ENCODE measurements around the gene EFCAB9. TPM values are rescaled to one million over a fixed set of nuclear protein-coding genes. Genes with fewer than 3 reads are reported as not detected.

Gene EFCAB9
- total RNA-seq, 1 experiment from 2014 or later = not detected

DNA sequence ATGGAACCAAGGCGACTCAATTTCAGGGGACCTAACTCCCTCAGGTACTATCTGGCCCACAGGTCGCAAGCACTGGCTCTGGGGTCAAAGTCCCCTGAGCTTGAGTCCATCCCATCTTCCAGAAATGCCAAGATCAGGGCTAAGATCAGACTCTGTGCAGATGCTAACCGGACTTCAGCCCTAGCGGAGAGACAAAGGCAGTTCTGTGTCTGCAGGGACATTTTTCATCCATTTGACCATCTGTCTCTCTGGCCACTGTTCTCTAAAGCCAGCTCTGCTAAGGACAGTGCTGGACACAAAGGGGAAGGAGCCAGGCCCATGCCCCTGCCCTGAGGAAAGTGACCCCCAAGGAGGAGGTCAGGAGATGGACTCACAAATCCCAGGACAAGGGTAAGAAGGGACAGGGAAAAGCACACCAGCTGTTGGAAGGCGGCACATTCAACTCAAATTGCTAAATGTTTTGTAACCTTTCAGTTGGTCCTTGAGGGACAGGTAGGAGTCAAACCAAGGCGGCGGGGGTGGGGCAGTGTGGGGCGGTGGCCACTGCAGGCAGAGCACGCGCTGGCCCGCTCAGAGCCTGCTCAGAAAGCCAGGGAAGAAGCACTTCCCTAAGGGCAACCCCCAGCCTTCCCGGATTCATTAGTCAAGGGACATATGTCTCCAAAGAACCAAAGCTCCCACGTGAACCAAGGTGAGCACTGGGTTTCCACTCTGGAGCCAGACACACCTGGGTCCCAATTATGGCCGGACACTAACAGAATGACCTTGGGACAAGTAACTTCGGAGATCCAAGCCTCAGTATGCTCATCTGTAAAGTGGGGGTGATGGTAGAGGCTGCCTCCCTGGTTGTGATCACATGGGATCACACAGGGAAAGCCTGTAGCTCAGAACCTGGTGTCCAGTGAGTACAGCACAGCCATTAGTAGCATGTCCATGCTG is 48.8 kb upstream of the EFCAB9 start:
- BruUV-seq (replicated peaks) = no TSS peak
- no peak for DNase-seq (ENCODE audit: low read depth, low spot score)
- no peak overlapping the region for H3K4me3 ChIP-seq (replicated peaks in 1 of 2; ENCODE audit: low read depth in 1 of 2, low read length in 2 of 2)
- TF ChIP-seq ELF1 (IDR thresholded peaks at IDR 0.05; ENCODE audit: borderline replicate concordance, low read depth) (no peak), TCF7L2 (IDR thresholded peaks at IDR 0.05; ENCODE audit: borderline replicate concordance, extremely low read depth, insufficient read depth, insufficient read length) (no peak), SP1 (IDR thresholded peaks at IDR 0.05; ENCODE audit: low read depth) (no peak), POLR2A (IDR thresholded peaks at IDR 0.05; ENCODE audit: borderline replicate concordance, extremely low read depth, insufficient read depth, insufficient read length) (no peak), POLR2AphosphoS5 (IDR thresholded peaks at IDR 0.05; ENCODE audit: low read depth, low read length) (no peak), ZFX (IDR thresholded peaks at IDR 0.05) (no peak), FOSL1 (IDR thresholded peaks at IDR 0.05; ENCODE audit: low read depth) (no peak)
- H3K9me2 ChIP-seq (ENCODE audit: insufficient read depth) = no peaks in the 10 kb centered on the region
- H3K36me3 ChIP-seq (ENCODE audit: control insufficient read depth in 1 of 2, insufficient read depth in 2 of 2, low read length in 2 of 2) = no peaks in the 10 kb centered on the region
- no peaks in the 10 kb centered on the region for H3K79me2 ChIP-seq (ENCODE audit: insufficient read depth, low read length)
- no peak overlapping the region for H3K9ac ChIP-seq (ENCODE audit: low read length)
- no peaks in the 10 kb centered on the region for H4K20me1 ChIP-seq (ENCODE audit: insufficient read depth)
- H2AFZ ChIP-seq (ENCODE audit: low read depth, low read length, poor library complexity, severe bottlenecking) = no peak overlapping the region
- H3K4me2 ChIP-seq (ENCODE audit: low read length) = no peak overlapping the region
- ChIA-PET POLR2A (no interaction called here), RAD21 (ENCODE audit: low non-redundant PET in 1 of 2, low total read pairs in 2 of 2, uncharacterized antibody in 2 of 2, unreplicated experiment in 2 of 2) (no interaction called here), CTCF (no interaction called here)
- H3K4me1 ChIP-seq (ENCODE audit: control insufficient read depth in 1 of 2, insufficient read depth in 2 of 2, low read length in 2 of 2) = no peaks in the 10 kb centered on the region
- intact Hi-C loops (cut with micrococcal nuclease) = no loop called here
- no peak overlapping the region for H3K27ac ChIP-seq (ENCODE audit: low read depth, low read length)
- no peak for ATAC-seq
- H3K9me3 ChIP-seq (ENCODE audit: control insufficient read depth in 1 of 2, insufficient read depth in 1 of 2, low read depth in 1 of 2, low read length in 2 of 2) = no peaks in the 10 kb centered on the region
- no peaks in the 10 kb centered on the region for H3K27me3 ChIP-seq (ENCODE audit: insufficient read depth, low read length)

DNA sequence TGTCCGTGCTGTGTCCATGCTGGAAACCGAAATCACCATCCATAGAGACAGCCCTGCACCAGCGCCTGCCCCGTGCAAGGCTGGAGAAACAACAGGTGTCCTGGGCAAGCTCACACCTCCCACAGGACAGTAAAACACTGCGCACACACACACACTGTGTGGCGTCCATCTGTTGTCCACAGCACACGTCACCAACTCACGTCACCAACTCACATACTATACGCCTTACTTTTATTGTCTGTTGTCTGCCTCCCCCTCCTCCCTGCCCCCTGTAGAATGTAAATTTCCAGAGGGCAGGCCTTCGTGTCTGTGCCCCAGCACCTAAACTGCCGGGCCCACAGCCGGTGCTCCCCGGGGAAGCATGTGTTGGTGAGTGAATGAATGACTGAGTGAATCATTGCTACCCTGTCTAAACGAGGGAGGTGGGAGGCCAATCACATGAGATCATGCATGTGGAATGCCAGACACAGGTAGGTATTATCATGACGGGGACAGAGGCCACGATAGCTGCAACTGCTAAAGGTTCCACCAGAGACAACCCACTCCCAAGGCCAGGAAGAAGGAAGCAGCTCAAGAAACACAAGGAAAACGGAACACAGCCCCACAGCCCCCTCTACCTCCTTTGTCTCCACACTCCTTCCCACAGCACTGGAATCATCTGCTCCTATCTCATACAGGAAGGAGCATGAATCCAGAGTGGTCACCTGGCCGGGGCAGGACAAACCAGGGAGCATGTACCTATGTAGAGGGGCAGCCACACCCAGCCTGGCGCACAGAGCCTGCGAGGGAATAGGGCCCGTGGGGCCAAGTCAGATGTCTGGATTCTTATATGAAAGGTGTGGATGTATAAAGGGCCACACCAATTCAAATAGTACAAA is 47.9 kb upstream of the EFCAB9 start:
- Histone ChIP-seq H3K4me3 (replicated peaks in 1 of 2; ENCODE audit: low read depth in 1 of 2, low read length in 2 of 2) (no peak overlapping the region), H3K36me3 (ENCODE audit: control insufficient read depth in 1 of 2, insufficient read depth in 2 of 2, low read length in 2 of 2) (no peaks in the 10 kb centered on the region), H2AFZ (ENCODE audit: low read depth, low read length, poor library complexity, severe bottlenecking) (no peak overlapping the region), H3K4me2 (ENCODE audit: low read length) (no peak overlapping the region), H3K27me3 (ENCODE audit: insufficient read depth, low read length) (no peaks in the 10 kb centered on the region), H3K9me2 (ENCODE audit: insufficient read depth) (no peaks in the 10 kb centered on the region), H3K79me2 (ENCODE audit: insufficient read depth, low read length) (no peaks in the 10 kb centered on the region), H3K9me3 (ENCODE audit: control insufficient read depth in 1 of 2, insufficient read depth in 1 of 2, low read depth in 1 of 2, low read length in 2 of 2) (no peaks in the 10 kb centered on the region), H3K27ac (ENCODE audit: low read depth, low read length) (no peak overlapping the region), H3K9ac (ENCODE audit: low read length) (no peak overlapping the region), H4K20me1 (ENCODE audit: insufficient read depth) (no peaks in the 10 kb centered on the region), H3K4me1 (ENCODE audit: control insufficient read depth in 1 of 2, insufficient read depth in 2 of 2, low read length in 2 of 2) (no peaks in the 10 kb centered on the region)
- CTCF ChIA-PET = no interaction called here
- POLR2A ChIA-PET = no interaction called here
- RAD21 ChIA-PET (ENCODE audit: low non-redundant PET in 1 of 2, low total read pairs in 2 of 2, uncharacterized antibody in 2 of 2, unreplicated experiment in 2 of 2) = no interaction called here
- ATAC-seq (no peak), DNase-seq (ENCODE audit: low read depth, low spot score) (no peak)
- intact Hi-C loops (cut with micrococcal nuclease) = no loop called here
- no TSS peak for BruUV-seq (replicated peaks)
- no peak for TF ChIP-seq FOSL1 (IDR thresholded peaks at IDR 0.05; ENCODE audit: low read depth)
- TF ChIP-seq ZFX (IDR thresholded peaks at IDR 0.05) = no peak
- TF ChIP-seq EZH2phosphoT487 (IDR thresholded peaks at IDR 0.05; ENCODE audit: borderline replicate concordance) = no peak
- TF ChIP-seq, protein P1, sequence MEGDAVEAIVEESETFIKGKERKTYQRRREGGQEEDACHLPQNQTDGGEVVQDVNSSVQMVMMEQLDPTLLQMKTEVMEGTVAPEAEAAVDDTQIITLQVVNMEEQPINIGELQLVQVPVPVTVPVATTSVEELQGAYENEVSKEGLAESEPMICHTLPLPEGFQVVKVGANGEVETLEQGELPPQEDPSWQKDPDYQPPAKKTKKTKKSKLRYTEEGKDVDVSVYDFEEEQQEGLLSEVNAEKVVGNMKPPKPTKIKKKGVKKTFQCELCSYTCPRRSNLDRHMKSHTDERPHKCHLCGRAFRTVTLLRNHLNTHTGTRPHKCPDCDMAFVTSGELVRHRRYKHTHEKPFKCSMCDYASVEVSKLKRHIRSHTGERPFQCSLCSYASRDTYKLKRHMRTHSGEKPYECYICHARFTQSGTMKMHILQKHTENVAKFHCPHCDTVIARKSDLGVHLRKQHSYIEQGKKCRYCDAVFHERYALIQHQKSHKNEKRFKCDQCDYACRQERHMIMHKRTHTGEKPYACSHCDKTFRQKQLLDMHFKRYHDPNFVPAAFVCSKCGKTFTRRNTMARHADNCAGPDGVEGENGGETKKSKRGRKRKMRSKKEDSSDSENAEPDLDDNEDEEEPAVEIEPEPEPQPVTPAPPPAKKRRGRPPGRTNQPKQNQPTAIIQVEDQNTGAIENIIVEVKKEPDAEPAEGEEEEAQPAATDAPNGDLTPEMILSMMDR (IDR thresholded peaks at IDR 0.05 in 2 of 3, conservative IDR thresholded peaks at IDR 0.05 in 1 of 3; ENCODE audit: borderline replicate concordance in 1 of 3, insufficient read depth in 1 of 3, low read depth in 2 of 3, low read length in 2 of 3) = no peak
- no peak for TF ChIP-seq POLR2AphosphoS5 (IDR thresholded peaks at IDR 0.05; ENCODE audit: low read depth, low read length)
- no peak for TF ChIP-seq RAD21 (IDR thresholded peaks at IDR 0.05; ENCODE audit: low read depth)
- TF ChIP-seq TCF7L2 (IDR thresholded peaks at IDR 0.05; ENCODE audit: borderline replicate concordance, extremely low read depth, insufficient read depth, insufficient read length) = no peak
- TF ChIP-seq YY1 (IDR thresholded peaks at IDR 0.05; ENCODE audit: extremely low read depth, insufficient replicate concordance, low read depth, low read length) = no peak
- TF ChIP-seq CBX3 (IDR thresholded peaks at IDR 0.05; ENCODE audit: low read depth) = no peak
- TF ChIP-seq EZH2 (IDR thresholded peaks at IDR 0.05) = no peak
- no peak for TF ChIP-seq EGR1 (IDR thresholded peaks at IDR 0.05; ENCODE audit: low read depth)
